ENCODE measurements around the gene RAPGEF5. TPM values are rescaled to one million over a fixed set of nuclear protein-coding genes. Genes with fewer than 3 reads are reported as not detected.

The RAPGEF5 gene
- total and polyA plus RNA-seq, 2 donors (not counting 3 experiments of a cell fraction or from before 2014, with no cell fraction given), result 10.0 to 43.2 TPM

DNA sequence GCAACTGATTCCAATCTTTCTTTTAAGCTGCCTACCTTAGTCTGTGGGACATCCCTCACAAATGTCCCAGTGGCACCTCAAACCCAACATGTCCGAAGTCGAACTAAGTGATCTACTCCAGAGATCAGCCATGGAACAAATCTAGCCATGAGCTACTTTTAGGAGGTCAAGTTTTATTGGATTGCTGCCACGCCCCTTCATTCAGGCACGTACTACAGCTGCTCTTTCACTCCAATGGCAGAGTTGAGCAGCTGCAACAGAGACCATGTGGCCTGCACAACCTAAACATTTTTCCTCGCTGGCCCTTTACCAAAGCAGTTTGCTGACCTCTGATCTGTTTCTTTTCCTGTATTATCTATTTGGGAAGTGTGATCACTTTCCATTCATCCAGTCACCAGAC is 218.8 kb downstream of the RAPGEF5 start:
- Histone ChIP-seq H3K4me2 (ENCODE audit: insufficient read depth, low read length) (no peak overlapping the region), H3K4me1 (ENCODE audit: control insufficient read depth, extremely low read depth, insufficient read depth, low read length) (no peaks in the 10 kb centered on the region), H3K4me3 (replicated peaks in 1 of 3; ENCODE audit: insufficient read depth in 1 of 3, low read depth in 1 of 3, low read length in 3 of 3) (no peak overlapping the region), H3K9ac (replicated peaks; ENCODE audit: extremely low read depth, insufficient read depth, low read length) (no peak overlapping the region), H3K79me2 (ENCODE audit: control insufficient read depth, insufficient read depth, low read length) (no peaks in the 10 kb centered on the region), H3K9me3 (replicated peaks; ENCODE audit: control insufficient read depth, insufficient read depth, low read length) (no peaks in the 10 kb centered on the region), H3K36me3 (ENCODE audit: control insufficient read depth in 2 of 2, extremely low read depth in 1 of 2, insufficient read depth in 2 of 2, low read length in 2 of 2) (peaks cover 6 to 20% of the 10 kb centered on the region in 2 experiments), H2AFZ (ENCODE audit: low read depth, low read length) (no peak overlapping the region), H3K27ac (ENCODE audit: insufficient read depth, low read depth, low read length) (no peak overlapping the region), H4K20me1 (replicated peaks; ENCODE audit: control insufficient read depth, extremely low read depth, insufficient read depth, low read length) (no peaks in the 10 kb centered on the region), H3K27me3 (ENCODE audit: control insufficient read depth in 2 of 2, insufficient read depth in 2 of 2, low read length in 2 of 2) (no peaks in the 10 kb centered on the region), H3K9me1 (replicated peaks; ENCODE audit: control insufficient read depth, extremely low read depth, insufficient read depth, low read length) (no peaks in the 10 kb centered on the region)
- DNase-seq (ENCODE audit: low read depth, low spot score), result no peak
- ChIA-PET CTCF (interaction anchor here (0.9 to 1.4 kb wide), 3 partner anchors 10 to 28 kb away, joined by 3 to 6 read pairs (median 3); no protein-coding TSS in a partner anchor), POLR2A (no interaction called here)
- TF ChIP-seq, protein P1, sequence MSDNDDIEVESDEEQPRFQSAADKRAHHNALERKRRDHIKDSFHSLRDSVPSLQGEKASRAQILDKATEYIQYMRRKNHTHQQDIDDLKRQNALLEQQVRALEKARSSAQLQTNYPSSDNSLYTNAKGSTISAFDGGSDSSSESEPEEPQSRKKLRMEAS (IDR thresholded peaks at IDR 0.05; ENCODE audit: insufficient read depth, insufficient read length), result no peak
- TF ChIP-seq POLR2AphosphoS5 (IDR thresholded peaks at IDR 0.05; ENCODE audit: insufficient read depth, low read depth, low read length) (no peak), FOS (IDR thresholded peaks at IDR 0.05; ENCODE audit: borderline replicate concordance, insufficient read depth, low read length) (no peak), POLR2A (IDR thresholded peaks at IDR 0.05; ENCODE audit: low read depth, low read length) (no peak), GATA2 (IDR thresholded peaks at IDR 0.05; ENCODE audit: insufficient read depth, insufficient read length, low read depth, low read length) (no peak), EZH2 (IDR thresholded peaks at IDR 0.05; ENCODE audit: borderline replicate concordance, low read depth, low read length, severe bottlenecking) (no peak), JUN (IDR thresholded peaks at IDR 0.05; ENCODE audit: borderline replicate concordance, insufficient read depth, insufficient read length, low read depth) (no peak), MYC (IDR thresholded peaks at IDR 0.05; ENCODE audit: low read depth, low read length) (no peak)
- TF ChIP-seq, protein P2, sequence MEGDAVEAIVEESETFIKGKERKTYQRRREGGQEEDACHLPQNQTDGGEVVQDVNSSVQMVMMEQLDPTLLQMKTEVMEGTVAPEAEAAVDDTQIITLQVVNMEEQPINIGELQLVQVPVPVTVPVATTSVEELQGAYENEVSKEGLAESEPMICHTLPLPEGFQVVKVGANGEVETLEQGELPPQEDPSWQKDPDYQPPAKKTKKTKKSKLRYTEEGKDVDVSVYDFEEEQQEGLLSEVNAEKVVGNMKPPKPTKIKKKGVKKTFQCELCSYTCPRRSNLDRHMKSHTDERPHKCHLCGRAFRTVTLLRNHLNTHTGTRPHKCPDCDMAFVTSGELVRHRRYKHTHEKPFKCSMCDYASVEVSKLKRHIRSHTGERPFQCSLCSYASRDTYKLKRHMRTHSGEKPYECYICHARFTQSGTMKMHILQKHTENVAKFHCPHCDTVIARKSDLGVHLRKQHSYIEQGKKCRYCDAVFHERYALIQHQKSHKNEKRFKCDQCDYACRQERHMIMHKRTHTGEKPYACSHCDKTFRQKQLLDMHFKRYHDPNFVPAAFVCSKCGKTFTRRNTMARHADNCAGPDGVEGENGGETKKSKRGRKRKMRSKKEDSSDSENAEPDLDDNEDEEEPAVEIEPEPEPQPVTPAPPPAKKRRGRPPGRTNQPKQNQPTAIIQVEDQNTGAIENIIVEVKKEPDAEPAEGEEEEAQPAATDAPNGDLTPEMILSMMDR (IDR thresholded peaks at IDR 0.05; ENCODE audit: extremely low read depth in 1 of 2, insufficient read depth in 1 of 2, low read depth in 1 of 2, low read length in 2 of 2), result no peak
- dilution Hi-C loops (cut with MboI; ENCODE audit: extremely low pct_ligation_motif_present, low sequenced_read_pairs) (no loop called here), intact Hi-C loops (cut with micrococcal nuclease) (no loop called here)
- FAIRE-seq, result no peak
- no TSS peak for BruUV-seq (replicated peaks)

Data from endothelial cell of umbilical vein (primary cell).